Hepatocyte (in vitro differentiated cells): ENCODE data around the gene EEF2K.

Source experiments
- EZH2 ChIP-seq: fragments of 200-600 bp; sonication (generic); IDR thresholded peaks from 2 replicates; pipeline ENCODE4 v1.6.1; 2016; ENCODE audit warnings: antibody characterized with exemption, mild to moderate bottlenecking, borderline replicate concordance
- EZH2phosphoT487 ChIP-seq: fragments of 200-600 bp; sonication (generic); IDR thresholded peaks from one replicate; pipeline ENCODE4 v1.6.1; 2018; ENCODE audit warnings: antibody characterized with exemption, mild to moderate bottlenecking, low read depth, moderate library complexity; ENCODE audit not compliant: unreplicated experiment, severe bottlenecking
- TF ChIP-seq, protein P1 (sequence below): fragments of 200-600 bp; sonication (generic); IDR thresholded peaks from 2 replicates; pipeline ENCODE4 v1.5.1; 2016; ENCODE audit warnings: antibody characterized with exemption, mild to moderate bottlenecking; ENCODE audit not compliant: poor library complexity

DNA sequence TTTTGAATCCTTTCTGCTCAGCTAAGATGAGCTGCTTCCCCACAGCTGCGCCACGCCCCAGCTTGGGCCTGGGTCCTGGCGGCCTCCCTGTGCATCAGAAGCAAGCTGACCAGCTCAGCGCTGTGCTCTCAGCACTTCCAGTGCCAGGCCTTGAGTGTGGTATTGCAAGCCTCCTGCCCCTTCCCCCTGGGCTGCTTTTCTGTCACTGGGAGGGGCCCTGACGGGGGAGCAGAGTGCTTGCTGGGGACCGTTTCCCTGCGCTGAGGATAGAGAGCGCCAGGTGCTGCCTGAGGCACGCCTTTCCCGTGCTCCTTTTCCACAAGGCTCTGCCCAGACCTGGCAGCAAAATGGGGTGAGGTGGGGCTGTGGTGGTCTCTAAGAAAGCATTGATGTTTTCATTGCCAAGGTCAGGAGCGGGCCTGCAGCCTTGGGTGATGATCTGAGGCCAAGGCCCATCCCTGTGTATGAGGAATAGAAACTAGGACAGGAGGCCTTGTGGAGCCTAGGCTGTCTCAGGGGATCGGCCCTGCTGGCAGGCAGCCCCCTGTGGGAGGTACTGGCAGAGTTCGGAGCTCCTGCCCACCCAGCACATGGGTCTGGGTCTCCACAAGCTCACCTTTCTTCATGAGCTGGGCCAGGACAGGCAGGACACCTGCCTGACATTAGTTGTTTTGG, 120.8 kb downstream of the EEF2K start:
- TF ChIP-seq EZH2 (no peak), EZH2phosphoT487 (no peak)
- TF ChIP-seq, protein P1, sequence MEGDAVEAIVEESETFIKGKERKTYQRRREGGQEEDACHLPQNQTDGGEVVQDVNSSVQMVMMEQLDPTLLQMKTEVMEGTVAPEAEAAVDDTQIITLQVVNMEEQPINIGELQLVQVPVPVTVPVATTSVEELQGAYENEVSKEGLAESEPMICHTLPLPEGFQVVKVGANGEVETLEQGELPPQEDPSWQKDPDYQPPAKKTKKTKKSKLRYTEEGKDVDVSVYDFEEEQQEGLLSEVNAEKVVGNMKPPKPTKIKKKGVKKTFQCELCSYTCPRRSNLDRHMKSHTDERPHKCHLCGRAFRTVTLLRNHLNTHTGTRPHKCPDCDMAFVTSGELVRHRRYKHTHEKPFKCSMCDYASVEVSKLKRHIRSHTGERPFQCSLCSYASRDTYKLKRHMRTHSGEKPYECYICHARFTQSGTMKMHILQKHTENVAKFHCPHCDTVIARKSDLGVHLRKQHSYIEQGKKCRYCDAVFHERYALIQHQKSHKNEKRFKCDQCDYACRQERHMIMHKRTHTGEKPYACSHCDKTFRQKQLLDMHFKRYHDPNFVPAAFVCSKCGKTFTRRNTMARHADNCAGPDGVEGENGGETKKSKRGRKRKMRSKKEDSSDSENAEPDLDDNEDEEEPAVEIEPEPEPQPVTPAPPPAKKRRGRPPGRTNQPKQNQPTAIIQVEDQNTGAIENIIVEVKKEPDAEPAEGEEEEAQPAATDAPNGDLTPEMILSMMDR = no peak
